Right kidney (tissue), 1 donor: ENCODE results near the gene FAT2.

ENCODE experiments used
- DNase-seq: peaks from one replicate; pipeline ENCODE4 v3.0.0-alpha.2; 2016

FAT2 gene

DNA sequence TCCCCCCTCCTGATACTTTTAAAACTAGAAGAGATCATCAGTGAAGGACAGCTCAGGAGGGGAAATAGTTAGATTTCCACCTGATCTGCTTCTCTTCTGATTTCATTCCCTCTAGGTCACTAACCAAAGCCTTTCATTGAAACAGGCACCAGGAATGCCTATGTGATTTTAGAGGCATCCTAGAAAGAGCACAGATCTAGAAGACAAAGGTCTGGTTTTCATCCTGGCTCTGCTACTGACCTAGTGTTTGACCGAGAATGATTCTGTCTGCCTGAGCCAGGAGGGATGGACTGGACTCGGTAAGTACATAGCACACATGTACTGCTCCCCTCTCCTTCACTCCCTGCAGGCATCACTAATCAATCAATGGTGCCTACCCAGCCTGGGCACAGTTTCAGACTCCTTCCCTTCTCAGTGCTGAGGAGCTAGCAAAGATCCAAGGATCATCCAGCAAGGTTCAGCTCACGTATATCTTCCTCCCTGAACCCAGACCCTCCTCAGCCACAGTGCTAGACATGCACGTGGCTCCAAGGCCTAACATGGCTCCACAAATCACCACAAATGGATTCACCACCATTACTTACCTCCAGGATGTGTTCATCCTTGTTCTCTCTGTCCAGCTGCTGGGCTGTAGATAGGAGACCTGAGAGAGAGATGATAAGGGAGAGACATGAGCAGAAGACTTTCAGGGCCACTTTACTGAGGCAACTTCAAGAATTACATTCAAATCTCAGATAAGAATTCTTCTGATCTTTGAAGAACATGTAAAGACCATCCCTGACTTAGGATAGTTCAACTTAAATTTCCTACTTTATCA lies 35.2 kb downstream of the FAT2 start:
- no peak for DNase-seq

DNA sequence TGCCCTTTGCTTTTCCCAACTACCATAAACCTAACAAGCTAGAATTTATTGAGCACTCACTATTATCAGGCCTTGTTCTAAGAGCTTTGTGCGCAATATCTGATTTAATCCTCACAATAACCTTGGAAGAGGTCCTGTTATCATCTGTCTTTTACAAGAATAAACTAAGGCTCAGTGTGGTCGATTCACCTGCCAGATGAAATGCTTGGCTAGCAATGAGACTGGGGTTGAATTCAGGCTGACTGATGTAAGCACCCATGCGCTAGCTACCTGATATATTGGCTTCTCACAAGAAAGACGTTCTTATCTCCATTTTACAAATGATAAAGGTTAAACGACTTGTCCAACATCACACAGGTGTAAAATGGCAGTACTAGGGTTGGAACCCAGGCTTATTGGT lies 37.4 kb downstream of the FAT2 start:
- no peak for DNase-seq

DNA sequence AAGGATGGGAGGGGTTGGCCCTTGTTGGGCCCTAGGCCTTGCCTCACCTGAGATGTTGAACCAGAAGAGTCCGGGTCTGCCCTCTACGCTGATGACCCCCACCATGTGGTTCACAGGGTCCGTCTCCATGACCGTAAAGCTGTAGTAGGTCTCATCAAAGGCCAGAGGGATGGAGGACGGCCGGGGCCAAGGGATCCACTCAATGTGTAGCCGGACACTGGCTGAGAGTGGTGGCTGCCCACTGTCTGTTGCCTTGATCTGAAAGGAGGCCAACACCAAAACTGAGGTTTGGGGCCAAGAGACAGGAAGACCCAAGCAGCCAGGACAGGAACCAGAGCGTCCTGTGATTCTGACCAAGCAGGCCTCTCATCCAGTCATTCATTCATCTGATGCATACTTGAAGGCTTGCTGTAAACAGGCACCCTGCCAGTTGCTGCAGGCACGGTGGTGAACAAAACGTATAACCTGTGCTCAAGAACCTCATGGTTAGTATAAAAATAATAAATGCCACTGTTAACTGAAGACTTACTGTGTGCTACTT lies 37.9 kb downstream of the FAT2 start:
- DNase-seq: no peak

DNA sequence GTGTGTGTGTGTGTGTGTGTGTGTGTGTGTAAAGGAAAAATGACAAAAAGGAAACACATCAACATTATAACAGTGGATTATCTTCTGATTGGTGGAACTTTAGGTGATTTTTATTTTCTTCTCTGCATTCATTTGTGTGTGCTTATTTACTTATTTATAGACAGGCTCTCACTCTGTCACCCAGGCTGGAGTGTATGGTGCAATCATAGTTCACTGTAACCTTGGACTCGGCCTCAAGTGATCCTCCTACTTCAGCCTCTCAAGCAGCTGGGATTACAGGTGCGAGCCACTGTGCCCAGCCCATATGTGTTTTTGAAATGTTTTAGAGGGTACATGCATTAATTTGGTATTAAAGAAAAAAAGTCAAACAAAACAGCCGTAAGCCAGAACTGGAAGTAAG lies 39.1 kb downstream of the FAT2 start:
- no peak for DNase-seq

DNA sequence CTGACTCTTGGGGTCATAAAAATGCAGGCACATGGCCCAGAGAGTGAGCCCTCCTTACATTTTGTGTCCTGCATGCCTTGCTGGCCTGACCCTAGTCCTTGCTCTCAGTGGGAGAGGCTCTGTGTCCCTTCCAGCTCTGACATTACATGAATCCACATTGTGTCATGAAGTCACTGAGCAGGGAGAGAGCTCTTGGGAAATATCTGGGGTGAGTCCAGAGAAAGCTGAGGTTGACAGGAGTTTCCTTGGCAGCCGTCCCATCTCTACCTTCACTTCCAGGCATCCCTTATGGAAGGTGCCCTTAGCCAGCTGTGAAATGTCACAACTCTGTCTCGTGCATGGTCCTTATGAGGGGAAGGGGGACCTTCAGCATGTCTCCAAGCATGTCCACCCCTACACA lies 41.0 kb downstream of the FAT2 start:
- no peak for DNase-seq

DNA sequence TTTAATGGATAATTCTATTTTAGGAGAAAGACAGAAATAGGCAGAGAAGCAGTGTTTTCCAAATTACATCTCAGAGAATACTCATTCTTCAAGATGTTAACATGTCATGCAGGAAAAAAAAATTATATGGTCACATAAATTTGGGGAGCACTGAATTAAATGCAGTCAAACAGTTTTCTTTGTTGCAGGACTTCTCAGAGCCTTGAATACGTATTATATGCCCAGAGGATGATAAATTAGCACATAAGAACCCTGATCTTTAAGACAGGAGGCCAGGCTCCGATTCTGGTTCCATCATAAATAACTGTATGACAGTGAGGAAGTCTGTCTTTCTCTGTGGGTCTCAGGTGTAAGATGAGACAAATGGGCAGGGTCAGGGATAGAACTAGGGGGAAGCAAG lies 41.4 kb downstream of the FAT2 start:
- no peak for DNase-seq

DNA sequence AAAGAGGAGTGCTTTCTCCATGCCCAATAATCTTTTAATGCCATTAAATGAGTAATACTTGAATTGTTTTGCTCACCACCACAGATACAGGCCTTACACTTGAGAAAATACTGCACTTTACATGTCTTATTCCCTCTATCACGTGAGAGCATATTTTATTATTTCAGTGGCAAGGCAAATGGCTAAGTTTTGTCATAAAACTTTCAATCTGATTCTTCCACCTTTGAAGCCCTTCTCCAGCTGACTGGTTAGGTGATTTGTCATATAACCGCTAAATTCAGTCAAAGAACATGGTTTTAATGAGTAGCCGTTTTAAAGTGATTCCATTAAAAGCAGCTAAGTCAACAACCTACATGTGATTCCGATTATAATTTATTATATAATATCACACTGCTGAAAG lies 43.8 kb downstream of the FAT2 start:
- DNase-seq: no peak

DNA sequence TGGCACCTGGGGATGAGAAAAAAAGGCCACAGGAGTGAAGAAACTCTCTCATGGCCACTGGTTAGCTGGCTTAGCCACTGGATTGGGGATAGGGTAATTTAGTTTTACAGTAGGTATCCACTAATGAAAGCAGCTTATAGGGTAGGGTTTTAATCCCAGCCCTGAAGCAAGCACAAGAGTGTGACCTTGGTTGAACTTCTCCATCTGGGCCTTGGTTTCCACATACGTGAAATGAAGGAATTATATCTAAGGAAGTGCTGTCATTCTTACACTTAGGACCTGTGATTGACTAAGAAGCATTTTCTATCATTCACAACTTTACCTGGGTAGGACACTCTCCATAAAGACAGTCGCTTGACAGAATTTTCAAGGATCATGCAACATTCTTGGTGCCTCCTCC lies 49.6 kb downstream of the FAT2 start:
- DNase-seq: no peak
